PFSK-1 (cell line): ENCODE measurements around the gene DHFR.

Source experiments
- FOXP2 ChIP-seq: optimal IDR thresholded peaks from 2 replicates; pipeline ENCODE3; 2011; ENCODE audit warnings: borderline replicate concordance, control low read depth, inconsistent platforms; ENCODE audit not compliant: insufficient read depth; ENCODE audit errors: extremely low read length, extremely low read depth
- POLR2AphosphoS5 ChIP-seq: IDR thresholded peaks from 2 replicates; pipeline ENCODE4 v1.6.1; 2012; ENCODE audit warnings: low read depth, mild to moderate bottlenecking, control low read depth, low read length, moderate library complexity
- SIN3A ChIP-seq: IDR thresholded peaks from 2 replicates; pipeline ENCODE4 v1.6.1; 2012; ENCODE audit warnings: mild to moderate bottlenecking, low read length, moderate library complexity, borderline replicate concordance; ENCODE audit not compliant: insufficient read depth
- TAF1 ChIP-seq: IDR thresholded peaks from 2 replicates; pipeline ENCODE4 v1.6.1; 2012; ENCODE audit warnings: low read length, control low read depth, borderline replicate concordance; ENCODE audit not compliant: insufficient read depth
- TF ChIP-seq, protein P1 (sequence below), 2 experiments: IDR thresholded peaks; 2 replicates each; pipeline versions ENCODE4 v1.6.1 to v1.8.0; 2011 to 2012; ENCODE audit warnings: low read depth in 2 of 2, low read length in 2 of 2, control low read depth in 1 of 2, inconsistent platforms in 1 of 2, mild to moderate bottlenecking in 1 of 2, moderate library complexity in 1 of 2; ENCODE audit not compliant: insufficient read depth in 1 of 2

The DHFR gene

GRCh38 chr5:80622756-80623155 is 32.0 kb downstream of the DHFR start:
- TF ChIP-seq SIN3A (no peak), TAF1 (no peak), FOXP2 (no peak)

- TF ChIP-seq SIN3A (no peak), TAF1 (no peak), POLR2AphosphoS5 (no peak), FOXP2 (no peak)
- TF ChIP-seq, protein P1, sequence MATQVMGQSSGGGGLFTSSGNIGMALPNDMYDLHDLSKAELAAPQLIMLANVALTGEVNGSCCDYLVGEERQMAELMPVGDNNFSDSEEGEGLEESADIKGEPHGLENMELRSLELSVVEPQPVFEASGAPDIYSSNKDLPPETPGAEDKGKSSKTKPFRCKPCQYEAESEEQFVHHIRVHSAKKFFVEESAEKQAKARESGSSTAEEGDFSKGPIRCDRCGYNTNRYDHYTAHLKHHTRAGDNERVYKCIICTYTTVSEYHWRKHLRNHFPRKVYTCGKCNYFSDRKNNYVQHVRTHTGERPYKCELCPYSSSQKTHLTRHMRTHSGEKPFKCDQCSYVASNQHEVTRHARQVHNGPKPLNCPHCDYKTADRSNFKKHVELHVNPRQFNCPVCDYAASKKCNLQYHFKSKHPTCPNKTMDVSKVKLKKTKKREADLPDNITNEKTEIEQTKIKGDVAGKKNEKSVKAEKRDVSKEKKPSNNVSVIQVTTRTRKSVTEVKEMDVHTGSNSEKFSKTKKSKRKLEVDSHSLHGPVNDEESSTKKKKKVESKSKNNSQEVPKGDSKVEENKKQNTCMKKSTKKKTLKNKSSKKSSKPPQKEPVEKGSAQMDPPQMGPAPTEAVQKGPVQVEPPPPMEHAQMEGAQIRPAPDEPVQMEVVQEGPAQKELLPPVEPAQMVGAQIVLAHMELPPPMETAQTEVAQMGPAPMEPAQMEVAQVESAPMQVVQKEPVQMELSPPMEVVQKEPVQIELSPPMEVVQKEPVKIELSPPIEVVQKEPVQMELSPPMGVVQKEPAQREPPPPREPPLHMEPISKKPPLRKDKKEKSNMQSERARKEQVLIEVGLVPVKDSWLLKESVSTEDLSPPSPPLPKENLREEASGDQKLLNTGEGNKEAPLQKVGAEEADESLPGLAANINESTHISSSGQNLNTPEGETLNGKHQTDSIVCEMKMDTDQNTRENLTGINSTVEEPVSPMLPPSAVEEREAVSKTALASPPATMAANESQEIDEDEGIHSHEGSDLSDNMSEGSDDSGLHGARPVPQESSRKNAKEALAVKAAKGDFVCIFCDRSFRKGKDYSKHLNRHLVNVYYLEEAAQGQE (IDR thresholded peaks at IDR 0.05; ENCODE audit: insufficient read depth in 1 of 2, low read depth in 2 of 2, low read length in 2 of 2) = no peak
These were observed 34.6 kb downstream of the DHFR start for GRCh38 chr5:80620211-80620610.

GRCh38 chr5:80619086-80619485 is 35.7 kb downstream of the DHFR start:
- TF ChIP-seq POLR2AphosphoS5 = no peak
- no peak for TF ChIP-seq TAF1
- TF ChIP-seq SIN3A = no peak
- TF ChIP-seq FOXP2 = no peak
- TF ChIP-seq, protein P1 (IDR thresholded peaks at IDR 0.05; ENCODE audit: insufficient read depth in 1 of 2, low read depth in 2 of 2, low read length in 2 of 2) = no peak

DNA sequence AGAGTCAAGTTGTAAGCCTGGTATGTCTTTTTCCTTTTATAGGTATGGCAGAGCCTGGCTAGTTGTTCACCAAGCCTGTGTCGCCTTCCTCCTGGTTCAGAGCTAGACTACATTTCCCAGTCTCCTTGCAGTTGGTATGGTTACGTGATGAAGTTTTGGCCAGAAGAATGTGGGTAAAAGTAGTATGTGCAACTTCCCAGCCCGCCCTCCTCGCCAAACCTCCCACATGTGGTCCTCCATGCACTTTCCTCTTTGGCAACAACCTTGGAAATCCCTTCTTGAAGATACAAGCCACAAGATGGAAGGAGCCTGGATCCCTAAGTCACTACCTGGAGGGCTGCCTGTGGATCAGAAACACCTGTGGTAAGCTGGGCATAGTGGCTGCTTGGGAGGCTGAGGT is 36.3 kb downstream of the DHFR start:
- TF ChIP-seq TAF1 (no peak), POLR2AphosphoS5 (no peak), FOXP2 (no peak), SIN3A (no peak)
- TF ChIP-seq, protein P1 (IDR thresholded peaks at IDR 0.05; ENCODE audit: insufficient read depth in 1 of 2, low read depth in 2 of 2, low read length in 2 of 2) = no peak

- TF ChIP-seq SIN3A = no peak
- no peak for TF ChIP-seq FOXP2
- TF ChIP-seq, protein P1 (IDR thresholded peaks at IDR 0.05; ENCODE audit: insufficient read depth in 1 of 2, low read depth in 2 of 2, low read length in 2 of 2) = no peak
- TF ChIP-seq POLR2AphosphoS5 = no peak
- TF ChIP-seq TAF1 = no peak
These were observed 39.4 kb downstream of the DHFR start for GRCh38 chr5:80615266-80615914.
